Measurements from ENCODE around the gene DENND11. TPM values are rescaled to one million over a fixed set of nuclear protein-coding genes. Genes with fewer than 3 reads are reported as not detected.

The DENND11 gene
- total and polyA plus RNA-seq, 2 donors (not counting 3 experiments of a cell fraction or from before 2014, with no cell fraction given): 14.7 to 25.9 TPM

GRCh38 chr7:141739250-141739649 is 37.3 kb upstream of the DENND11 start:
- H3K9me3 ChIP-seq (replicated peaks; ENCODE audit: control insufficient read depth, insufficient read depth, low read length): no peaks in the 10 kb centered on the region
- H3K79me2 ChIP-seq (ENCODE audit: control insufficient read depth, insufficient read depth, low read length): peaks cover 36% of the 10 kb centered on the region
- BruUV-seq (replicated peaks): no TSS peak
- peak overlapping the region; percentile 98 for H3K4me2 ChIP-seq (ENCODE audit: insufficient read depth, low read length)
- H3K9ac ChIP-seq (replicated peaks; ENCODE audit: extremely low read depth, insufficient read depth, low read length): peak overlapping the region; percentile 98
- no peaks in the 10 kb centered on the region for H3K9me1 ChIP-seq (replicated peaks; ENCODE audit: control insufficient read depth, extremely low read depth, insufficient read depth, low read length)
- CTCF ChIA-PET: interaction anchor here (1.4 to 3.3 kb wide), 6 partner anchors 11 to 85 kb away, joined by 4 to 83 read pairs (median 23); partner anchors contain the start of gene DENND11
- H3K27ac ChIP-seq (ENCODE audit: insufficient read depth, low read depth, low read length): no peak overlapping the region
- H3K36me3 ChIP-seq (ENCODE audit: control insufficient read depth in 2 of 2, extremely low read depth in 1 of 2, insufficient read depth in 2 of 2, low read length in 2 of 2): peaks cover 15 to 20% of the 10 kb centered on the region in 2 experiments
- POLR2A ChIA-PET: no interaction called here
- FAIRE-seq (no peak), DNase-seq (ENCODE audit: low read depth, low spot score) (no peak)
- H2AFZ ChIP-seq (ENCODE audit: low read depth, low read length): no peak overlapping the region
- H3K4me3 ChIP-seq (replicated peaks in 1 of 3; ENCODE audit: insufficient read depth in 1 of 3, low read depth in 1 of 3, low read length in 3 of 3): peak overlapping the region in 1 of 3 experiments; percentile 96
- no peaks in the 10 kb centered on the region for H4K20me1 ChIP-seq (replicated peaks; ENCODE audit: control insufficient read depth, extremely low read depth, insufficient read depth, low read length)
- no peaks in the 10 kb centered on the region for H3K27me3 ChIP-seq (ENCODE audit: control insufficient read depth in 2 of 2, insufficient read depth in 2 of 2, low read length in 2 of 2)
- intact Hi-C loops (cut with micrococcal nuclease) (no loop called here), dilution Hi-C loops (cut with MboI; ENCODE audit: extremely low pct_ligation_motif_present, low sequenced_read_pairs) (no loop called here)
- TF ChIP-seq, protein P1, sequence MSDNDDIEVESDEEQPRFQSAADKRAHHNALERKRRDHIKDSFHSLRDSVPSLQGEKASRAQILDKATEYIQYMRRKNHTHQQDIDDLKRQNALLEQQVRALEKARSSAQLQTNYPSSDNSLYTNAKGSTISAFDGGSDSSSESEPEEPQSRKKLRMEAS (IDR thresholded peaks at IDR 0.05; ENCODE audit: insufficient read depth, insufficient read length): no peak
- no peak for TF ChIP-seq POLR2A (IDR thresholded peaks at IDR 0.05; ENCODE audit: low read depth, low read length)
- no peak for TF ChIP-seq MYC (IDR thresholded peaks at IDR 0.05; ENCODE audit: low read depth, low read length)
- no peak for TF ChIP-seq FOS (IDR thresholded peaks at IDR 0.05; ENCODE audit: borderline replicate concordance, insufficient read depth, low read length)
- no peak for TF ChIP-seq JUN (IDR thresholded peaks at IDR 0.05; ENCODE audit: borderline replicate concordance, insufficient read depth, insufficient read length, low read depth)
- no peak for TF ChIP-seq CTCF (IDR thresholded peaks at IDR 0.05; ENCODE audit: extremely low read depth in 1 of 2, insufficient read depth in 1 of 2, low read depth in 1 of 2, low read length in 2 of 2)
- no peak for TF ChIP-seq EZH2 (IDR thresholded peaks at IDR 0.05; ENCODE audit: borderline replicate concordance, low read depth, low read length, severe bottlenecking)
- no peak for TF ChIP-seq POLR2AphosphoS5 (IDR thresholded peaks at IDR 0.05; ENCODE audit: insufficient read depth, low read depth, low read length)
- TF ChIP-seq GATA2 (IDR thresholded peaks at IDR 0.05; ENCODE audit: insufficient read depth, insufficient read length, low read depth, low read length): no peak
- peaks cover 16% of the 10 kb centered on the region for H3K4me1 ChIP-seq (ENCODE audit: control insufficient read depth, extremely low read depth, insufficient read depth, low read length)
